HFFc6 (cell line): ENCODE data around the gene RARB. TPM values are rescaled to one million over a fixed set of nuclear protein-coding genes. Genes with fewer than 3 reads are reported as not detected.

Experiments
- DNase-seq: peaks from one replicate; pipeline ENCODE4 v3.0.0-alpha.2; 2018
- H3K27ac Mint-ChIP-seq: 2 replicates; pipeline ENCODE4 v1.8.0; 2020; ENCODE audit warnings: mild to moderate bottlenecking, mixed read lengths
- H3K27me3 Mint-ChIP-seq: 2 replicates; pipeline ENCODE4 v1.8.0; 2021; ENCODE audit warnings: mild to moderate bottlenecking, moderate library complexity, mixed read lengths; ENCODE audit not compliant: insufficient read depth
- H3K36me3 Mint-ChIP-seq: 2 replicates; pipeline ENCODE4 v1.8.0; 2021; ENCODE audit warnings: low read depth, mixed read lengths
- H3K4me1 Mint-ChIP-seq: 2 replicates; pipeline ENCODE4 v1.8.0; 2020; ENCODE audit warnings: low read depth, mixed read lengths
- H3K4me3 Mint-ChIP-seq: 2 replicates; pipeline ENCODE4 v1.8.0; 2020; ENCODE audit warnings: mild to moderate bottlenecking, moderate library complexity, mixed read lengths
- H3K9me3 Mint-ChIP-seq: 2 replicates; pipeline ENCODE4 v1.8.0; 2020; ENCODE audit warnings: mild to moderate bottlenecking, mixed read lengths
- long read RNA-seq: library from polyadenylated mRNA; unstranded; transcript quantifications from one replicate; pipeline ENCODE4 v2.0.0, GENCODE V29; 2019
- total RNA-seq, 6 experiments: library from RNA; stranded (reverse); fragmentation: NEBNext Ultra II Directional; extraction: Animal tissue kit (Norgen Biotek cat#: 25700); gene quantifications; 2 replicates in 1 of 6; 3 replicates in 5 of 6; pipeline ENCODE4 v1.2.3, GENCODE V29; 2021
- TF ChIP-seq, protein P1 (sequence below): fragments of 200-600 bp; sonication (generic); IDR thresholded peaks from 2 replicates; pipeline ENCODE4 v1.5.0; 2021; ENCODE audit warnings: antibody characterized with exemption, mild to moderate bottlenecking

The RARB gene
- total RNA-seq, result 1 to 10 TPM in 4 of 6 experiments, not detected in 2; 1.6 to 2.4 (median 1.8) TPM
- long read RNA-seq, result 0 reads

- H3K4me3 Mint-ChIP-seq, result peak within 1 kb of the TSS; percentile 88
- H3K27ac Mint-ChIP-seq, result peak within 1 kb of the TSS; percentile 76
- H3K36me3 Mint-ChIP-seq, result no peaks in the 10 kb centered on the region
- no peaks in the 10 kb centered on the region for H3K9me3 Mint-ChIP-seq
- TF ChIP-seq, protein P1, sequence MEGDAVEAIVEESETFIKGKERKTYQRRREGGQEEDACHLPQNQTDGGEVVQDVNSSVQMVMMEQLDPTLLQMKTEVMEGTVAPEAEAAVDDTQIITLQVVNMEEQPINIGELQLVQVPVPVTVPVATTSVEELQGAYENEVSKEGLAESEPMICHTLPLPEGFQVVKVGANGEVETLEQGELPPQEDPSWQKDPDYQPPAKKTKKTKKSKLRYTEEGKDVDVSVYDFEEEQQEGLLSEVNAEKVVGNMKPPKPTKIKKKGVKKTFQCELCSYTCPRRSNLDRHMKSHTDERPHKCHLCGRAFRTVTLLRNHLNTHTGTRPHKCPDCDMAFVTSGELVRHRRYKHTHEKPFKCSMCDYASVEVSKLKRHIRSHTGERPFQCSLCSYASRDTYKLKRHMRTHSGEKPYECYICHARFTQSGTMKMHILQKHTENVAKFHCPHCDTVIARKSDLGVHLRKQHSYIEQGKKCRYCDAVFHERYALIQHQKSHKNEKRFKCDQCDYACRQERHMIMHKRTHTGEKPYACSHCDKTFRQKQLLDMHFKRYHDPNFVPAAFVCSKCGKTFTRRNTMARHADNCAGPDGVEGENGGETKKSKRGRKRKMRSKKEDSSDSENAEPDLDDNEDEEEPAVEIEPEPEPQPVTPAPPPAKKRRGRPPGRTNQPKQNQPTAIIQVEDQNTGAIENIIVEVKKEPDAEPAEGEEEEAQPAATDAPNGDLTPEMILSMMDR, result no peak
- H3K27me3 Mint-ChIP-seq, result no peaks in the 10 kb centered on the region; the same call in none of the 2 replicates
- peak; percentile 32 for DNase-seq
- peaks cover 50% of the 10 kb centered on the region; the same call in 1 of the 2 replicates for H3K4me1 Mint-ChIP-seq
These were observed at the start of gene RARB for GRCh38 chr3:25427942-25428788. TSS of gene RARB (plus strand) at chr3:25428263. CDS start at chr3:25428732, 469 bp downstream.

DNA sequence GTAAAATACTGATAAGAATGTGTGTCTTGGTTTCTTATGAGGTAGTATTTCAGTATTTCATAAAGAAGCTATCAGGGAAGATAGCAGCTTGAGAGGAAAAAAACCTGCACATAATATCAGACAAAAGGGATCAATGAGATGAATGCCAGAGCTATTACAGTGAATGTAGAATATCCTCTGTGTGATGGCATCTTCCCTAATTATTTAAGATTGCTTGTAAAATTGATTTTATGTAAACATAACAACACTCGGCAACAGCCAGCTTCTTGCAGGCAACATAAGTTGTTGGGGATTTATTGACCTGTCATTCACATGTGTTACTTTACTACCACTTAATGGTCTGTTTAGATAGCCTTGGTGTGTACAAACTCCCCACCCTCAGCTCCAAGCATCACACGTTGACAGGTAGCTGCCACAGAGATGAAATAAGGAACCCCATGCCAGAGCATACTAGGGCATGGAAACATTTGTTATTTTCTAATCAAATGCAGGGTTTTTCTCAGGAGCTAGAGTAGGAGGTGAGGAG lies 49.2 kb upstream of the RARB start:
- peaks cover 1% of the 10 kb centered on the region; the same call in 1 of the 2 replicates for H3K27me3 Mint-ChIP-seq

DNA sequence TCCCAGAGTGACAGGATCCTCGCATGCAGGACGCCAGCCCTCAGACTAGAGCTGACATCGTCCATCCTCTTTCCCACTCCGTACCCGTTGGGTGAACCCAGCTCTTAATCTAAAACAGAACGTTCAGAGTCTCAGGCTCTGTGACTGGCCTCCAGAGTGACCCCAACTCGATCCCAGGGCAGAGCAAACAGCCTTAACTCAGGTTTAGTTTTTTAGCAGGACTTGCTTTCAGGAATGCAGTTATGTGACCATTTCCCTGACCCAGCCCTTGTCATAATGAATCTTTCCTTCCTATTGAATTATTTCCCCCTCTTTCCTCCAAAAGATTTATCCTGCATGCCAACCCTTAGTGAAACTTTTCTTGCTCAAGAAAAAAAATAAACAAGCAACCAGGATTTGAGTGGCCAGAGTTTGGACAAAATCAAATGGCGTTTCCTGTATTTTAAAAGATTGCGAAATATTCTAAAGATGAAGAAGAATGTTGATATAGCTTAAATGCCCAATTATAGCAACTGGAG lies 47.8 kb upstream of the RARB start:
- Mint-ChIP-seq H3K9me3 (no peaks in the 10 kb centered on the region), H3K4me1 (peaks cover 12% of the 10 kb centered on the region; the same call in 1 of the 2 replicates), H3K36me3 (no peaks in the 10 kb centered on the region), H3K27ac (no peak overlapping the region), H3K27me3 (peaks cover 1% of the 10 kb centered on the region; the same call in 1 of the 2 replicates), H3K4me3 (peak overlapping the region; percentile 58; the same call in 1 of the 2 replicates)
- no peak for DNase-seq
- TF ChIP-seq, protein P1, result no peak

More for the DNA sequence above, 49.2 kb upstream of the RARB start:
- DNase-seq, result no peak
- no peaks in the 10 kb centered on the region for H3K36me3 Mint-ChIP-seq
- TF ChIP-seq, protein P1, result no peak
- H3K4me3 Mint-ChIP-seq, result no peak overlapping the region
- no peak overlapping the region for H3K27ac Mint-ChIP-seq
- H3K9me3 Mint-ChIP-seq, result no peaks in the 10 kb centered on the region
- peaks cover 12% of the 10 kb centered on the region; the same call in 1 of the 2 replicates for H3K4me1 Mint-ChIP-seq

- DNase-seq, result no peak
- peaks cover 12% of the 10 kb centered on the region; the same call in 1 of the 2 replicates for H3K4me1 Mint-ChIP-seq
- H3K27ac Mint-ChIP-seq, result no peak overlapping the region
- TF ChIP-seq, protein P1, result no peak
- H3K36me3 Mint-ChIP-seq, result no peaks in the 10 kb centered on the region
- peak overlapping the region; percentile 58; the same call in 1 of the 2 replicates for H3K4me3 Mint-ChIP-seq
- H3K27me3 Mint-ChIP-seq, result peaks cover 1% of the 10 kb centered on the region; the same call in 1 of the 2 replicates
- H3K9me3 Mint-ChIP-seq, result no peaks in the 10 kb centered on the region
These were observed 47.0 kb upstream of the RARB start for GRCh38 chr3:25381083-25381482.

- no peak overlapping the region for H3K4me3 Mint-ChIP-seq
- H3K4me1 Mint-ChIP-seq, result peaks cover 12% of the 10 kb centered on the region; the same call in 1 of the 2 replicates
- DNase-seq, result no peak
- no peaks in the 10 kb centered on the region; the same call in 1 of the 2 replicates for H3K9me3 Mint-ChIP-seq
- H3K36me3 Mint-ChIP-seq, result no peaks in the 10 kb centered on the region
- no peak overlapping the region for H3K27ac Mint-ChIP-seq
- peaks cover 1% of the 10 kb centered on the region; the same call in 1 of the 2 replicates for H3K27me3 Mint-ChIP-seq
- TF ChIP-seq, protein P1, result no peak
These were observed 43.6 kb upstream of the RARB start for GRCh38 chr3:25384471-25384870.
